ENCODE data around the gene PTPRN2. TPM values are rescaled to one million over a fixed set of nuclear protein-coding genes. Genes with fewer than 3 reads are reported as not detected.

PTPRN2 gene
- total and polyA plus RNA-seq, 2 of the 8 experiments (the other 6 are each of a cell fraction or from before 2014, with no cell fraction given) = 2.6 to 4.5 TPM

DNA sequence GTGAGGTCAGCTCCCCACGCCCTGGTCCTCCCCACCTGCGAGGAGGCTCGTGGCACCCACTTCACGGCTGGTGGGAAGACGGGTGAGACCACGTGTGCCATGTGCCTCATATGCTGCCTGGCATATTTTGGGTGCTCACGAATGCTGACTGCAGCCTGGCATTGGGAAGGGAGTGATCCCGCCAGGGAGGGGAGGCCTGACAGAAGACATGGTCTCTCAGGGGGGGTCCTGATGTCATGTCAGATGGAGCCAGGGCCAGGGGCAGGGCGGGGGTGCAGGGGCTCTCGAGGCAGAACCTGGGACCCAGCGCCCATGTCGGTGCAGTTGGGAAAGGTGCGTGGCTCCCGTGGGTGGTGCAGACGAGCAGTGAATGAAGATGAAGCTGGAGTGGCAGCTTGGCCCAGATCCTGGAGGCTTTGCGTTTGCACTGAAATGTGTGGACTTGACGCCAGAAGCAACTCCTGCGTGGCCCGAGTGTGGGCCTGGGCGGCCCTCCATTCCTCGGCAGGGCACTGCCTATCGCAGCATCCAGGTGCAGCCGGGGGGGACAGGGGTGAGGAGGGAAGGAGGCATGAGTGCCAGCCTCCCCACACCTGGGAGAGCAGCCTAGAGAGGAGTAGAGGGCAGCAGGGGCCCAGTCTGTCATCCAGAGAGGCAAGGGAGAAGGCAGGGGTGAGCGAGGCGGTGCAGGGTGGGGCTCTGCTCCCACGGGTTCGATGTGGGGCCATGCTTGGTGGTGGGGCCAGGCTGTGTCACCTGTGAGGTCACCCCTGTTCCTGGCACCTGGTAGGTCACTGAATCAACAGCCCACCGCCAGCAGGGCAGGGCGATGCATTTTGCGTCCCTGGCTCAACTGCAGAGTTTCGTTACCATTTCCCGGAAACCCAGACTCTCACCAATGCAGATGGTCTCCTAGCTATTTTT lies 865.2 kb downstream of the PTPRN2 start (continued):
- TF ChIP-seq NANOG (IDR thresholded peaks at IDR 0.05; ENCODE audit: insufficient read depth, low read depth, low read length, poor library complexity, severe bottlenecking) (no peak), GTF2F1 (IDR thresholded peaks at IDR 0.05; ENCODE audit: borderline replicate concordance, low read depth, low read length) (no peak), TAF7 (optimal IDR thresholded peaks at IDR 0.05; ENCODE audit: borderline replicate concordance, low read depth, low read length) (no peak), POLR2A (IDR thresholded peaks at IDR 0.05; ENCODE audit: control extremely low read depth in 1 of 2, low read depth in 2 of 2, low read length in 2 of 2) (no peak), SIX5 (IDR thresholded peaks at IDR 0.05; ENCODE audit: low read depth, low read length) (no peak), SP4 (IDR thresholded peaks at IDR 0.05; ENCODE audit: low read length) (no peak), HDAC2 (IDR thresholded peaks at IDR 0.05; ENCODE audit: borderline replicate concordance in 1 of 2, low read depth in 2 of 2, low read length in 2 of 2) (no peak)
- TF ChIP-seq, protein P1, sequence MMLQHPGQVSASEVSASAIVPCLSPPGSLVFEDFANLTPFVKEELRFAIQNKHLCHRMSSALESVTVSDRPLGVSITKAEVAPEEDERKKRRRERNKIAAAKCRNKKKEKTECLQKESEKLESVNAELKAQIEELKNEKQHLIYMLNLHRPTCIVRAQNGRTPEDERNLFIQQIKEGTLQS (IDR thresholded peaks at IDR 0.05; ENCODE audit: insufficient read depth, low read depth, low read length) = no peak

All from H1 (cell line).